MM.1S (cell line): Measurements from ENCODE around the gene LRRC56.

Source experiments
- DNase-seq: peaks from one replicate; pipeline ENCODE4 v3.0.0-alpha.2; 2015
- H2AFZ ChIP-seq: fragments of 300-600 bp; sonication (generic); 2 replicates; pipeline ENCODE4 v1.6.0; 2016; ENCODE audit warnings: antibody characterized with exemption, low read length
- H3F3A ChIP-seq: fragments of 300-600 bp; sonication (generic); 2 replicates; pipeline ENCODE4 v1.6.1; 2016; ENCODE audit warnings: mild to moderate bottlenecking, antibody characterized with exemption, low read length, moderate library complexity, mixed read lengths; ENCODE audit not compliant: insufficient read depth
- H3K27ac ChIP-seq: fragments of 300-600 bp; sonication (generic); 2 replicates; pipeline ENCODE4 v1.5.1; 2016; ENCODE audit warnings: mild to moderate bottlenecking, low read length
- H3K27me3 ChIP-seq: fragments of 300-600 bp; sonication (generic); replicated peaks from 2 replicates; pipeline ENCODE4 v1.6.0; 2016; ENCODE audit warnings: low read length; ENCODE audit not compliant: insufficient read depth
- H3K36me3 ChIP-seq: fragments of 300-600 bp; sonication (generic); replicated peaks from 2 replicates; pipeline ENCODE4 v1.6.1; 2016; ENCODE audit warnings: mild to moderate bottlenecking, low read length, mixed read lengths; ENCODE audit not compliant: insufficient read depth
- H3K4me1 ChIP-seq: fragments of 300-600 bp; sonication (generic); 2 replicates; pipeline ENCODE4 v1.6.1; 2016; ENCODE audit warnings: low read length, mixed read lengths
- H3K4me2 ChIP-seq: fragments of 300-600 bp; sonication (generic); 2 replicates; pipeline ENCODE4 v1.6.0; 2016; ENCODE audit warnings: low read depth, low read length
- H3K4me3 ChIP-seq: fragments of 300-600 bp; sonication (generic); 2 replicates; pipeline ENCODE4 v1.5.1; 2016; ENCODE audit warnings: low read length, mixed read lengths
- H3K79me2 ChIP-seq: fragments of 300-600 bp; sonication (generic); 2 replicates; pipeline ENCODE4 v1.6.1; 2016; ENCODE audit warnings: mixed run types, low read length, mixed read lengths
- H3K9ac ChIP-seq: fragments of 300-600 bp; sonication (generic); 2 replicates; pipeline ENCODE4 v1.6.1; 2016; ENCODE audit warnings: low read length, mixed read lengths
- H3K9me2 ChIP-seq: fragments of 300-600 bp; sonication (generic); replicated peaks from 2 replicates; pipeline ENCODE4 v1.6.1; 2016; ENCODE audit warnings: mild to moderate bottlenecking, low read length, mixed read lengths; ENCODE audit not compliant: insufficient read depth
- H3K9me3 ChIP-seq: fragments of 300-600 bp; sonication (generic); replicated peaks from 2 replicates; pipeline ENCODE4 v1.6.1; 2016; ENCODE audit warnings: mild to moderate bottlenecking, low read length, mixed read lengths; ENCODE audit not compliant: insufficient read depth
- H4K20me1 ChIP-seq: fragments of 300-600 bp; sonication (generic); 2 replicates; pipeline ENCODE4 v1.6.1; 2016; ENCODE audit warnings: mild to moderate bottlenecking, low read length, moderate library complexity, mixed read lengths; ENCODE audit not compliant: insufficient read depth
- EZH2 ChIP-seq: fragments of 300-600 bp; sonication (generic); optimal IDR thresholded peaks from 2 replicates; pipeline ENCODE3; 2017; ENCODE audit warnings: low read depth, mild to moderate bottlenecking, antibody characterized with exemption, low read length, mixed read lengths
- EZH2phosphoT487 ChIP-seq: fragments of 300-600 bp; sonication (generic); IDR thresholded peaks from 2 replicates; pipeline ENCODE4 v1.6.1; 2018; ENCODE audit warnings: antibody characterized with exemption, low read length
- TF ChIP-seq, protein P1 (sequence below): fragments of 300-600 bp; sonication (generic); IDR thresholded peaks from 2 replicates; pipeline ENCODE4 v1.5.1; 2016; ENCODE audit warnings: antibody characterized with exemption, low read length, mixed read lengths

Gene LRRC56

DNA sequence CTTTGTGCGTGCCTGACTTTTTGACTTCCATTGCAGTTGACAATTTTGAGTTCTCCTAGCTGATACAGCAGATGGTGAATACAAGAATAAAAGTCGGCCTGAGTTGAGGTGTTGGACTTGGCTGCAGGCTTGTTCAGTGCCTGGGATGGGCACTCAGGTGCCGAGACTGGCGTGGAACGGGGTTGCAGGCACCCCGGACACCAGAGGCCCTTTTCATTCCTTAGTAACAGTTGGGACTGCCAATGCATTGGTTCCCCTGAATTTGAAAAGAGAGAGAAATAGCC is 40.2 kb downstream of the LRRC56 start:
- Histone ChIP-seq H2AFZ (no peak overlapping the region), H3K4me1 (peaks cover 16% of the 10 kb centered on the region), H3K9ac (peak overlapping the region; percentile 84), H3K36me3 (no peaks in the 10 kb centered on the region), H4K20me1 (peaks cover 43% of the 10 kb centered on the region), H3K4me3 (peak overlapping the region; percentile 92), H3K9me3 (no peaks in the 10 kb centered on the region), H3K79me2 (peaks cover 58% of the 10 kb centered on the region), H3K9me2 (no peaks in the 10 kb centered on the region), H3K27me3 (0 out of 2 replicates have a peak, but pooled peaks cover 8% of the 10 kb centered on the region), H3K27ac (peak overlapping the region; percentile 34; the same call in 1 of the 2 replicates), H3F3A (no peaks in the 10 kb centered on the region), H3K4me2 (peak overlapping the region; percentile 70)
- DNase-seq, result no peak
- TF ChIP-seq, protein P1, sequence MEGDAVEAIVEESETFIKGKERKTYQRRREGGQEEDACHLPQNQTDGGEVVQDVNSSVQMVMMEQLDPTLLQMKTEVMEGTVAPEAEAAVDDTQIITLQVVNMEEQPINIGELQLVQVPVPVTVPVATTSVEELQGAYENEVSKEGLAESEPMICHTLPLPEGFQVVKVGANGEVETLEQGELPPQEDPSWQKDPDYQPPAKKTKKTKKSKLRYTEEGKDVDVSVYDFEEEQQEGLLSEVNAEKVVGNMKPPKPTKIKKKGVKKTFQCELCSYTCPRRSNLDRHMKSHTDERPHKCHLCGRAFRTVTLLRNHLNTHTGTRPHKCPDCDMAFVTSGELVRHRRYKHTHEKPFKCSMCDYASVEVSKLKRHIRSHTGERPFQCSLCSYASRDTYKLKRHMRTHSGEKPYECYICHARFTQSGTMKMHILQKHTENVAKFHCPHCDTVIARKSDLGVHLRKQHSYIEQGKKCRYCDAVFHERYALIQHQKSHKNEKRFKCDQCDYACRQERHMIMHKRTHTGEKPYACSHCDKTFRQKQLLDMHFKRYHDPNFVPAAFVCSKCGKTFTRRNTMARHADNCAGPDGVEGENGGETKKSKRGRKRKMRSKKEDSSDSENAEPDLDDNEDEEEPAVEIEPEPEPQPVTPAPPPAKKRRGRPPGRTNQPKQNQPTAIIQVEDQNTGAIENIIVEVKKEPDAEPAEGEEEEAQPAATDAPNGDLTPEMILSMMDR, result no peak
- TF ChIP-seq EZH2, result no peak
- TF ChIP-seq EZH2phosphoT487, result no peak

DNA sequence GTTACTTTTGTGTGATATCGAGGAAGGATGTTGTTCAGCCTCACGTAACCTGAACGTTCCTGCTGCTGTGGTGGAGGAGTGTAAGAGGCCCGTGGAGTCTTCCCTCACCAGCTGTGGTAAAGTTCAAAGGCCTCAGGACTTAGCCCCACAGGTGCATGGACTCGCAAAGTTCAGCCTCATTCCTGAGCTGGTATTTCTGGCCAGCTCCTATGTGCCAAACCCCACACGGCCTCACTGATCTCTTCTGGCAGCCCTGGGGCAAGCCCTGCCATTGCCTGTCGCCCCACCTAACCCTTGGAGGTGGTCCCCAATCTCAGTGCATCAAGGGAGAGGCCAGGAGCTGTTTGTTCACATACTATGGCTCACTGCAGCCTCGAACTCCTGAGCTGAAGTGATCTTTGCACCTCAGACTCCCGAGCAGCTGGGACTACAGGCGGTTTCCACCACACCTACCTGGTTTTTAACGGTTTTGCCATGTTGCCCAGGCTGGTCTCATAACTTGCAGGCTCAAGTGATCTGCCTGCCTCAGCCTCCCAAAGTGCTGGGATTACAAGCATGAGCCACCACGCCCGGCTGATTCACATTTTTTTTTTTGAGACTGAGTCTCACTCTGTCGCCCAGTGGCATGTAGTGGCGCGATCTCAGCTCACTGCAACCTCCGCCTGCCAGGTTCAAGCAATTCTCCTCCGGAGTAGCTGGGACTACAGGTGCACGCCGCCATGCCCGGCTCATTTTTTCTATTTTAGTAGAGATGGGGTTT is 41.1 kb downstream of the LRRC56 start:
- H3K9ac ChIP-seq, result peak overlapping the region; percentile 33; the same call in 1 of the 2 replicates
- no peaks in the 10 kb centered on the region for H3K9me2 ChIP-seq
- H4K20me1 ChIP-seq, result peaks cover 44% of the 10 kb centered on the region
- H3K79me2 ChIP-seq, result peaks cover 67% of the 10 kb centered on the region
- peak; percentile 43 for DNase-seq
- no peak overlapping the region for H2AFZ ChIP-seq
- peak overlapping the region; percentile 70 for H3K4me2 ChIP-seq
- peaks cover 16% of the 10 kb centered on the region for H3K4me1 ChIP-seq
- peaks cover 3% of the 10 kb centered on the region; the same call in 1 of the 2 replicates for H3K36me3 ChIP-seq
- H3K27me3 ChIP-seq, result 0 out of 2 replicates have a peak, but pooled peaks cover 8% of the 10 kb centered on the region
- TF ChIP-seq, protein P1, result no peak
- TF ChIP-seq EZH2, result no peak
- TF ChIP-seq EZH2phosphoT487, result no peak
- H3K9me3 ChIP-seq, result no peaks in the 10 kb centered on the region
- H3F3A ChIP-seq, result no peaks in the 10 kb centered on the region
- peak overlapping the region; percentile 34; the same call in 1 of the 2 replicates for H3K27ac ChIP-seq
- peak overlapping the region; percentile 92; the same call in 1 of the 2 replicates for H3K4me3 ChIP-seq

DNA sequence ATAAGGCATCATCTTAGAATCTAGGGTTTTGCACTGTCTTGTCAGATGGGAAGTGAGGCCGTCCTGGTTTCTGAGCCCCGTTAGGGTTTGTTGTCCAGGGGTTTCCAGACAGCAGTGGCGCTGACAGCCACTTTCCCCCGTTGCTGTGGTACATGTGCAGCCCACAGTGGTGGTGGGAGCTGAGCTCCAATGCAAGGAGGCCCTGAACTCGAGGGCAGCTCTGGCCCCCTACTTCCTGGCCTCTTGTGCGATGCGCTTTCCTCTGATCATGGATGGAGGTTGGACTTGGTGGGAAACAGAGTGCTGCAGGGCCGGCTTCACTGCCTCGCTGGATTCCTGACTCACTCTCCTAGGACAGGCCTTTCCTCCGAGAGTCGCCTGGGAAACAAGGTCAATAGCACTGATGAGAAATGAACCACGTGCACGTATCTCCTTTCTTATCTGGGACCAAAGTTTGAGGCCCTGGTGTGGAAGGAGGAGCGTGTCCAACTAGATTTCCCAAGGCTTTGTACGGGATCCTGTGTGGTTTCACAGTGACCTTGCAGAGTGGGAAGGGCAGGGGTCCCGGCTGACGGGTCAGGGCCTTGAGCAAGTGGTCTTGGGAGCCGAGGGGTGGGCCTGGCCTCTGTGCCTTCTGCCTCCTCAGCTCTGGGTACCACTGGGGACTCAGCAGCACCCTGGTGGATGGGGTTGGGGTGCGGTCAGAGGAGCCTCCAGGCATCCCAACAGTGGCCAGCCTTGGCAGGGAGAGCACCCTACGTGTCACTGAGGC is 42.7 kb downstream of the LRRC56 start:
- Histone ChIP-seq H3K9ac (no peak overlapping the region), H3F3A (no peaks in the 10 kb centered on the region), H3K27me3 (0 out of 2 replicates have a peak, but pooled peaks cover 5% of the 10 kb centered on the region), H3K4me3 (no peak overlapping the region), H3K9me2 (no peaks in the 10 kb centered on the region), H4K20me1 (peaks cover 46% of the 10 kb centered on the region), H3K27ac (no peak overlapping the region), H3K9me3 (no peaks in the 10 kb centered on the region), H3K79me2 (peaks cover 78% of the 10 kb centered on the region), H3K36me3 (peaks cover 6% of the 10 kb centered on the region; the same call in 1 of the 2 replicates), H3K4me1 (peaks cover 13% of the 10 kb centered on the region), H3K4me2 (no peak overlapping the region), H2AFZ (no peak overlapping the region)
- no peak for TF ChIP-seq EZH2
- TF ChIP-seq EZH2phosphoT487, result no peak
- TF ChIP-seq, protein P1, result no peak
- no peak for DNase-seq
